GM18868 (cell line): ENCODE results near the gene TMEM138.

Source experiments
- ATAC-seq: cut with Tn5 transposase; IDR thresholded peaks from one replicate; pipeline ENCODE4 v1.9.1; 2021; ENCODE audit warnings: mild to moderate bottlenecking, moderate library complexity; ENCODE audit not compliant: unreplicated experiment

TMEM138 gene

GRCh38 chr11:61404641-61405040, 42.5 kb downstream of the TMEM138 start:
- no peak for ATAC-seq

DNA sequence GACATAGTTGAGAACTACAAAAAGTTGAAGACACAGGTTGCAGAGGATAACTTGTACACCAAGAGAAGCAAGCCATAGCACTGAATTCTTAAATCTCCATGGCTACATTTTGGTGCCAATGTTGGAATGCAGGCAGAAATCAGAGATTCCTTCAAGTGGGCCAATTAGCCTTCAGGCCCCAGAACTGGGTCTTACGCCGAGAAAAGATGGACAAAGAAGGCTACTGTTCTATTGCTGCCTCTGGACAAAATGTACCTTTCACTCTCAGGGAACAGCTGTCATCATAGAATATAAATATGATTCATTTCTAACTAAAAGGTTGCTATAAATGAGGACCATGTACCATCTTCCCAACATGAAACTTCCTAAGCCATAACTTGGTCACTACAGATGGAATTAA, 43.9 kb downstream of the TMEM138 start:
- ATAC-seq, result no peak

- no peak for ATAC-seq
Observed at GRCh38 chr11:61406991-61407728, 45.0 kb downstream of the TMEM138 start.

DNA sequence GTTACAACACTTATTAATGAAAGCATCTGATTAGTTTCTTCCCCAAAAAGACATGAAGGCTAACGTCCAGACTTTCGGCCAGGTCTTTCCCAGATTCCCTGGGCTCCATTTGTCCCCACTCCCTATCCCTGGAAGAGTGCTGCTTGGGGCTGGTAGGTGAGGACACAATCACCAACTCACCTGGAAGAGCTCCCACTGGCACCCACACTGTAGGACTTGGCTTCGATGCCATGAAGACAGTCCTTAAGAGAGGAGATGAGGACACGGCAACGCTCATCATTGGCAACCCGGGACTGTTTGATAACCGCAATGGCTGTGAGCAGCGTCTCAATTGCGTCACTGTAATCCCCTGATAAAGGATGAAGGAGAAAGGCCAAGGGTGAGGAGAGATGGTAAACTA, 49.4 kb downstream of the TMEM138 start:
- no peak for ATAC-seq

GRCh38 chr11:61413496-61413895, 51.3 kb downstream of the TMEM138 start:
- ATAC-seq, result no peak

GRCh38 chr11:61414547-61414946, 52.4 kb downstream of the TMEM138 start:
- no peak for ATAC-seq

- no peak for ATAC-seq
Observed at GRCh38 chr11:61415381-61415780, 53.2 kb downstream of the TMEM138 start.

- ATAC-seq, result no peak
Observed at GRCh38 chr11:61416941-61417340, 54.8 kb downstream of the TMEM138 start.

DNA sequence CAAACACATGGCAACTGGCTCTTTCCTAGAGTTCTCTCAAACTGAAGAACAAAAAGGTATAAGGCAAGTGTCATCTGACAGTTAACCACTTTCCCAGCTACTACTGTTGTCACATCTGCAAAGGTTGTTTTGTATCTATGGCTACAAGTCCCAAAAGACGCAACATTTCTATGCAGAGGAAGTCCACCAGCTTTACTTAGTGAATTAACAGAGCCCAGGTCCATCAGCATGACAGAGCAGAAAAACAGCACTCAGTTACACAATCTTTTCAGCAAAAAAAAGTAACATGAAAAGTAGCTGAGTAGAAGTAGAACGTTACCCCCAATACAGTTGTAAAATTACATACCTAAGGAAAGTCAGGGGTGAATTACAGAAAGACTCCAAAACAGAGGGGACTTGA, 55.5 kb downstream of the TMEM138 start:
- ATAC-seq, result no peak

DNA sequence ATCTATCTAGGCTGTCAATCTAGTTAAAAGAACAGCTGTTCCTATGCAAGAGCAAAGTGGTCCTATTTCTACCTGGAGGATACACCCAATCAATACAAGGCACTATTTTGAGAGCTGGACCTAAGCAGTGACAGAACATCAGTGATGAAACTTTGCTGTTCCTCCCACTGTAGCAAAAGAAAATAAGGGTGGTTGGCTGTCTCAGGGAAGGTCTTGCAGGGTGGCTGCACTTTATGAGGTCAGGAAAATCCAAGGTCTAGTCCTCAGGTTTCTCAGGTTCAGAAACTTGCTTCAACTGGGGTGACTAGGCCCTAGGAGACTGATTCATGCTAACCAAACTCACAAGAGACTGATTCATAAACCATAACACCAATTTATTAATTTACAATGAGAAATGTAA, 56.0 kb downstream of the TMEM138 start:
- no peak for ATAC-seq
